ENCODE data around the gene HNRNPM. TPM values are rescaled to one million over a fixed set of nuclear protein-coding genes. Genes with fewer than 3 reads are reported as not detected.

The HNRNPM gene
- total RNA-seq, 4 donors from 2014 or later, result 80.4 to 158 (median 111) TPM

DNA sequence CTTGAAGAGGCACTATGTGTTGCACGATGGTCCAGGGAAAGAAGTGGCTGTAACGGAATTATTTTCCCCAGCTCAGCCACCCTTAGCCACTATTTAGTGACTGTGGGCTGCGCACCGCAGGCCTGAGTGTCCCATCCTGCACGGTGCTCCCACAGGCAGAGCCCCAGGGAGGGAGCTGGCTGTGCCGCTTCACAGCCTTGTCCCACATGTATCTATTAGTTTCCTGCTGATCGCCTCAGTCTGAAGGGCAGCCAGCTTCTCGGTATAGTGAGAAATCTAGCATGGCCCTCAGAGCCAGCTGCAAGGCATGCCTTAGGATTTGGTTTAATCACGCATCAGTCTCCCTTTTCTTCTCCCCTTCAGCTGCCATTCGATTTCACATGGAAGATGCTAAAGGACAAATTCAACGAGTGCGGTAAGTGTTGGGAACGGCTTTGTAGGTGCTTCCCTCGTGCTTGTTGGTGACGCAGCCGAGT is 41.9 kb downstream of the HNRNPM start:
- TF ChIP-seq, protein P1, sequence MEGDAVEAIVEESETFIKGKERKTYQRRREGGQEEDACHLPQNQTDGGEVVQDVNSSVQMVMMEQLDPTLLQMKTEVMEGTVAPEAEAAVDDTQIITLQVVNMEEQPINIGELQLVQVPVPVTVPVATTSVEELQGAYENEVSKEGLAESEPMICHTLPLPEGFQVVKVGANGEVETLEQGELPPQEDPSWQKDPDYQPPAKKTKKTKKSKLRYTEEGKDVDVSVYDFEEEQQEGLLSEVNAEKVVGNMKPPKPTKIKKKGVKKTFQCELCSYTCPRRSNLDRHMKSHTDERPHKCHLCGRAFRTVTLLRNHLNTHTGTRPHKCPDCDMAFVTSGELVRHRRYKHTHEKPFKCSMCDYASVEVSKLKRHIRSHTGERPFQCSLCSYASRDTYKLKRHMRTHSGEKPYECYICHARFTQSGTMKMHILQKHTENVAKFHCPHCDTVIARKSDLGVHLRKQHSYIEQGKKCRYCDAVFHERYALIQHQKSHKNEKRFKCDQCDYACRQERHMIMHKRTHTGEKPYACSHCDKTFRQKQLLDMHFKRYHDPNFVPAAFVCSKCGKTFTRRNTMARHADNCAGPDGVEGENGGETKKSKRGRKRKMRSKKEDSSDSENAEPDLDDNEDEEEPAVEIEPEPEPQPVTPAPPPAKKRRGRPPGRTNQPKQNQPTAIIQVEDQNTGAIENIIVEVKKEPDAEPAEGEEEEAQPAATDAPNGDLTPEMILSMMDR (IDR thresholded peaks at IDR 0.05), result no peak
- ATAC-seq (ENCODE audit: low FRiP score) (no peak), DNase-seq (ENCODE audit: low spot score) (no peak)

- TF ChIP-seq, protein P1 (IDR thresholded peaks at IDR 0.05), result no peak
- ATAC-seq (ENCODE audit: low FRiP score) (peak; percentile 13), DNase-seq (ENCODE audit: low spot score) (no peak)
Observed at GRCh38 chr19:8487137-8487851, 42.5 kb downstream of the HNRNPM start.

GRCh38 chr19:8488365-8488764 is 43.6 kb downstream of the HNRNPM start:
- ATAC-seq (ENCODE audit: low FRiP score) (no peak), DNase-seq (ENCODE audit: low spot score) (no peak)
- TF ChIP-seq, protein P1 (IDR thresholded peaks at IDR 0.05), result no peak

GRCh38 chr19:8489561-8490394 is 45.0 kb downstream of the HNRNPM start:
- no peak for DNase-seq (ENCODE audit: low spot score)
- TF ChIP-seq, protein P1 (IDR thresholded peaks at IDR 0.05), result no peak
- no peak for ATAC-seq (ENCODE audit: low FRiP score)

DNA sequence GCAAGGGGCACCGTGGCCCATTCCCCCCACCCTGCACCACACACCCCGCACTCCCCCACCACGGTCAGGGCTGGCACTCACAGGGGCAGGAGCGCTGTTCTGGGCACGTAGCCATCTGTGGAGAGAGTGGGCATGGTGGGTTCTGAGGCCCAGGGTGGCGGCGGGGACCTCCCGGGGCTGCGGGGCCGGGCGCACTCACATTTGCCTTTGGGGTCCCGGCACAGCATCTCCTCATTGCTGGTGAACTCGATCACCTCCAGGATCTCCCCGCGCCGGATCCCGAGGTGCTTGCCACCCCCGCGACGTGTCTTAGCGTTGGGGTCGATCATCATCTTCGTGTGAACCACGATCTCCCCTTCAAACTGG is 45.6 kb downstream of the HNRNPM start:
- no peak for ATAC-seq (ENCODE audit: low FRiP score)
- TF ChIP-seq, protein P1 (IDR thresholded peaks at IDR 0.05), result no peak
- no peak for DNase-seq (ENCODE audit: low spot score)

DNA sequence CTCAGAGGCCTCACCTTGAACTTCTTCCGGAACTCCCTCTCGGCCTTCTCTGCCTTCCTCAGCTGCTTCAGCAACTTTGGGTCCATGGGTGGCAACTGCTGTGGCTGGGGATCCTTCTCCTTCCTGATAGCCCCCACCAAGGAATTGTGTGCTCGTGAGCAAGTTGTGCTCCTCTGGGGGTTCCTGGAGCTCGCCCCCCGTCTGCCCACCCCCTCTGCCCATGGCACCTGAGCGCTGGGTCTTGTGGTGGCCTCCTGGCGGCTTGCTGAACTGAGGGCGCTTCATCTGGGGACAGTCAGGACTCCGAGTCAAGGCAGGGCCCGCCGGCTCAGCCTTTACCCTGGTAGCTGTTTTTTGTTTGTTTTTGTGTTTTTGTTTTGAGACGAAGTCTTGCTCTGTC is 46.1 kb downstream of the HNRNPM start:
- no peak for DNase-seq (ENCODE audit: low spot score)
- ATAC-seq (ENCODE audit: low FRiP score), result no peak
- TF ChIP-seq, protein P1 (IDR thresholded peaks at IDR 0.05), result no peak
